Colonic mucosa (tissue), 4 donors: ENCODE results near the gene DNAH17. TPM values are rescaled to one million over a fixed set of nuclear protein-coding genes. Genes with fewer than 3 reads are reported as not detected.

ENCODE experiments used
- DNase-seq: peaks from one replicate; pipeline ENCODE4 v3.0.0-alpha.2; 2020
- H3K27ac ChIP-seq: fragments of 200-600 bp; one replicate; pipeline ENCODE4 v1.8.0; 2021
- H3K27me3 ChIP-seq: fragments of 200-600 bp; one replicate; pipeline ENCODE4 v1.8.0; 2021
- H3K36me3 ChIP-seq: fragments of 200-600 bp; one replicate; pipeline ENCODE4 v1.8.0; 2021
- H3K4me1 ChIP-seq: fragments of 200-600 bp; one replicate; pipeline ENCODE4 v1.8.0; 2021; ENCODE audit warnings: mild to moderate bottlenecking
- H3K4me3 ChIP-seq: fragments of 200-600 bp; one replicate; pipeline ENCODE4 v1.8.0; 2021
- H3K9ac ChIP-seq, 2 donors: one replicate each; pipeline ENCODE4 v1.7.0; 2013; ENCODE audit warnings: control low read depth in 2 of 2, low read depth in 2 of 2, low read length in 2 of 2
- H3K9me3 ChIP-seq: fragments of 200-600 bp; one replicate; pipeline ENCODE4 v1.8.0; 2021
- CTCF ChIP-seq: fragments of 200-600 bp; IDR thresholded peaks from one replicate; pipeline ENCODE4 v1.8.0; 2022; ENCODE audit warnings: antibody characterized with exemption, mild to moderate bottlenecking
- intact Hi-C: fragments of 100-400 bp; cut with DNase I; formaldehyde crosslinking; loops from one replicate; pipeline ENCODE4 v1.14.1; 2022
- total RNA-seq, 2 donors: library from RNA; stranded (reverse); fragmentation: NEBNext Ultra II Directional in 1 of 2; extraction: Animal tissue kit (Norgen Biotek cat#: 25700) in 1 of 2; gene quantifications; one replicate each; pipeline ENCODE4 v1.2.1, GENCODE V29; 2021
- donor health status: healthy.
- donor health status: DM: no; HTN: no; CAD: no.
- donor health status: DM: no; HTN: no; CAD: no.

DNAH17 gene
- total RNA-seq, 2 donors from 2014 or later, result 0.05 to 0.19 TPM

- Histone ChIP-seq H3K4me1 (no peaks in the 10 kb centered on the region), H3K27ac (no peak overlapping the region), H3K9me3 (no peaks in the 10 kb centered on the region), H3K4me3 (no peak overlapping the region), H3K36me3 (peaks cover 38% of the 10 kb centered on the region), H3K9ac (no peak overlapping the region), H3K27me3 (no peaks in the 10 kb centered on the region)
- DNase-seq, result no peak
- intact Hi-C loops, result no loop called here
- no peak for TF ChIP-seq CTCF
Measured at GRCh38 chr17:78397681-78398101, 179.5 kb downstream of the DNAH17 start.

GRCh38 chr17:78396441-78397337 is 180.5 kb downstream of the DNAH17 start:
- H3K27ac ChIP-seq, result no peak overlapping the region
- no peak overlapping the region for H3K9ac ChIP-seq
- H3K9me3 ChIP-seq, result no peaks in the 10 kb centered on the region
- peaks cover 38% of the 10 kb centered on the region for H3K36me3 ChIP-seq
- H3K4me3 ChIP-seq, result no peak overlapping the region
- H3K4me1 ChIP-seq, result no peaks in the 10 kb centered on the region
- H3K27me3 ChIP-seq, result no peaks in the 10 kb centered on the region
- TF ChIP-seq CTCF, result no peak
- no peak for DNase-seq
- intact Hi-C loops, result no loop called here

DNA sequence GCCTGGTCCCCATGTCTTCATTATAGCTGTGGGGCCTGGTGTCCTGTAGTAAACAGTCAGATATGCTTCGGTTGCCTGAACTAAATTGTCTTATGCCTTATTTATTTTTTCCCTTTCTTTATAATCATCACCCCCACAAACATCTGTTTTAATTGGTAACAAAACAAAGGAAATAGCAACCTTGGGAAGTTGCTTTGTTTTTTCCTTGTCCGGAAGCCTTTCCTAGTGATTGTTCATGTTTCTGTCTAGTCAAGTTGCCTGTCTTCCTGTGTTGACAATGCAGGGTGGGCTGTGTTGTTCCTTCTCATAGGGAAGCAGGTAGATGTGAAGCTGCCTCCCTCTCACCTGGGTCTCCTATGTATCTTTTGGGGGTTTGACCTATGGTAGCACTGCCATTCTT is 182.0 kb downstream of the DNAH17 start:
- Histone ChIP-seq H3K27ac (no peak overlapping the region), H3K9me3 (no peaks in the 10 kb centered on the region), H3K4me3 (no peak overlapping the region), H3K36me3 (peaks cover 26% of the 10 kb centered on the region), H3K27me3 (no peaks in the 10 kb centered on the region), H3K9ac (no peak overlapping the region), H3K4me1 (no peaks in the 10 kb centered on the region)
- no peak for DNase-seq
- intact Hi-C loops, result no loop called here
- no peak for TF ChIP-seq CTCF

GRCh38 chr17:78394209-78394608 is 183.0 kb downstream of the DNAH17 start:
- Histone ChIP-seq H3K4me3 (no peak overlapping the region), H3K36me3 (peaks cover 17% of the 10 kb centered on the region), H3K27me3 (no peaks in the 10 kb centered on the region), H3K9me3 (no peaks in the 10 kb centered on the region), H3K9ac (no peak overlapping the region), H3K4me1 (no peaks in the 10 kb centered on the region), H3K27ac (no peak overlapping the region)
- TF ChIP-seq CTCF, result no peak
- intact Hi-C loops, result no loop called here
- no peak for DNase-seq

GRCh38 chr17:78393575-78393974 is 183.6 kb downstream of the DNAH17 start:
- Histone ChIP-seq H3K4me1 (no peaks in the 10 kb centered on the region), H3K27ac (no peak overlapping the region), H3K36me3 (peaks cover 11% of the 10 kb centered on the region), H3K4me3 (no peak overlapping the region), H3K9me3 (no peaks in the 10 kb centered on the region), H3K9ac (no peak overlapping the region), H3K27me3 (no peaks in the 10 kb centered on the region)
- intact Hi-C loops, result no loop called here
- DNase-seq, result no peak
- TF ChIP-seq CTCF, result no peak
